PC-9 (cell line): Measurements from ENCODE around the gene RXRG. TPM values are rescaled to one million over a fixed set of nuclear protein-coding genes. Genes with fewer than 3 reads are reported as not detected.

Experiments used
- BruUV-seq: library from RNA; stranded (reverse); fragments of 400-500 nt; replicated peaks from 2 replicates; lab custom pipeline; 2021; lab: Mats Ljungman, UMichigan
- CTCF ChIA-PET: fragments of 300-600 bp; sonication (Branson Sonifier 250); formaldehyde crosslinking; loops from one replicate; lab custom pipeline; 2022; ENCODE audit warnings: antibody characterized with exemption; lab: Charles Lee
- POLR2A ChIA-PET: fragments of 300-600 bp; sonication (Branson Sonifier 250); formaldehyde crosslinking; loops from one replicate; lab custom pipeline; 2022; ENCODE audit warnings: antibody characterized with exemption; ENCODE audit not compliant: unreplicated experiment; lab: Charles Lee
- DNase-seq, 2 experiments: peaks; one replicate each; pipeline versions ENCODE4 v3.0.0 to v3.0.0-alpha.2; 2015 to 2022; ENCODE audit warnings: mixed read lengths in 1 of 2
- H2AFZ ChIP-seq: fragments of 200-600 bp; sonication (generic); 2 replicates; pipeline ENCODE4 v1.8.1; 2017; ENCODE audit warnings: antibody characterized with exemption
- H3F3A ChIP-seq: fragments of 200-600 bp; sonication (generic); 2 replicates; pipeline ENCODE4 v1.8.1; 2017; ENCODE audit warnings: antibody characterized with exemption, mild to moderate bottlenecking, low read depth; ENCODE audit not compliant: insufficient read depth
- H3K27ac ChIP-seq: fragments of 200-600 bp; sonication (generic); 2 replicates; pipeline ENCODE4 v1.6.1; 2016; ENCODE audit warnings: mixed run types
- H3K27me3 ChIP-seq: fragments of 200-600 bp; sonication (generic); 2 replicates; pipeline ENCODE4 v1.6.1; 2016; ENCODE audit warnings: low read depth, mixed run types; ENCODE audit not compliant: insufficient read depth
- H3K36me3 ChIP-seq: fragments of 200-600 bp; sonication (generic); 2 replicates; pipeline ENCODE4 v1.6.1; 2016; ENCODE audit warnings: low read depth, mixed run types
- H3K4me1 ChIP-seq: fragments of 200-600 bp; sonication (generic); replicated peaks from 2 replicates; pipeline ENCODE4 v1.6.1; 2016; ENCODE audit warnings: mixed run types; ENCODE audit not compliant: insufficient read depth
- H3K4me2 ChIP-seq: fragments of 200-600 bp; sonication (generic); 2 replicates; pipeline ENCODE4 v1.6.1; 2017; ENCODE audit warnings: mixed run types
- H3K4me3 ChIP-seq: fragments of 200-600 bp; sonication (generic); 2 replicates; pipeline ENCODE4 v1.6.1; 2016; ENCODE audit warnings: mixed run types
- H3K79me2 ChIP-seq: fragments of 200-600 bp; sonication (generic); 2 replicates; pipeline ENCODE4 v1.6.1; 2017; ENCODE audit warnings: low read depth, mixed run types
- H3K9me2 ChIP-seq: fragments of 200-600 bp; sonication (generic); 2 replicates; pipeline ENCODE4 v1.8.1; 2017; ENCODE audit warnings: mild to moderate bottlenecking; ENCODE audit not compliant: insufficient read depth
- H3K9me3 ChIP-seq: fragments of 200-600 bp; sonication (generic); 2 replicates; pipeline ENCODE4 v1.8.1; 2016; ENCODE audit warnings: low read depth; ENCODE audit not compliant: insufficient read depth
- H4K20me1 ChIP-seq: fragments of 200-600 bp; sonication (generic); 2 replicates; pipeline ENCODE4 v1.8.1; 2017; ENCODE audit not compliant: insufficient read depth
- CTCF ChIP-seq: fragments of 200-600 bp; sonication (generic); conservative IDR thresholded peaks from 2 replicates; pipeline ENCODE4 v1.6.1; 2017; ENCODE audit warnings: mixed run types, antibody characterized with exemption, mild to moderate bottlenecking, moderate library complexity
- EZH2 ChIP-seq: fragments of 200-600 bp; sonication (generic); IDR thresholded peaks from 2 replicates; pipeline ENCODE4 v1.8.0; 2017; ENCODE audit warnings: antibody characterized with exemption, low read depth
- intact Hi-C: fragments of 100-400 bp; cut with micrococcal nuclease; formaldehyde crosslinking; loops from one replicate; pipeline ENCODE4 v1.10.0; 2022; ENCODE audit not compliant: unreplicated experiment
- total RNA-seq: library from RNA; stranded (reverse); gene quantifications from 2 replicates; pipeline ENCODE4 v1.2.3, GENCODE V29; 2021

Gene RXRG
- total RNA-seq, 1 experiment from 2014 or later: not detected

- Histone ChIP-seq H3K4me2 (no peak overlapping the region), H3K9me2 (no peaks in the 10 kb centered on the region), H3F3A (no peaks in the 10 kb centered on the region), H3K79me2 (no peaks in the 10 kb centered on the region), H4K20me1 (no peaks in the 10 kb centered on the region), H3K9me3 (no peaks in the 10 kb centered on the region), H3K27ac (no peak overlapping the region), H3K36me3 (no peaks in the 10 kb centered on the region), H3K27me3 (peaks cover 20% of the 10 kb centered on the region; the same call in 1 of the 2 replicates), H3K4me1 (no peaks in the 10 kb centered on the region), H2AFZ (no peak overlapping the region), H3K4me3 (no peak overlapping the region)
- no peak for TF ChIP-seq EZH2
- TF ChIP-seq CTCF: no peak
- no peak for DNase-seq
- POLR2A ChIA-PET: no interaction called here
- intact Hi-C loops: no loop called here
- no TSS peak for BruUV-seq
- CTCF ChIA-PET: no interaction called here
These were observed 89.6 kb downstream of the RXRG start for GRCh38 chr1:165355139-165355976.

GRCh38 chr1:165354739-165355138, 90.2 kb downstream of the RXRG start:
- Histone ChIP-seq H3K27me3 (peaks cover 22% of the 10 kb centered on the region), H3K4me3 (no peak overlapping the region), H4K20me1 (no peaks in the 10 kb centered on the region), H3K9me2 (no peaks in the 10 kb centered on the region), H3K79me2 (no peaks in the 10 kb centered on the region), H3K4me1 (no peaks in the 10 kb centered on the region), H3K36me3 (no peaks in the 10 kb centered on the region), H2AFZ (no peak overlapping the region), H3K9me3 (no peaks in the 10 kb centered on the region), H3K27ac (no peak overlapping the region), H3K4me2 (no peak overlapping the region), H3F3A (no peaks in the 10 kb centered on the region)
- ChIA-PET POLR2A (no interaction called here), CTCF (no interaction called here)
- TF ChIP-seq EZH2 (no peak), CTCF (no peak)
- intact Hi-C loops: no loop called here
- no peak for DNase-seq
- no TSS peak for BruUV-seq

- Histone ChIP-seq H4K20me1 (no peaks in the 10 kb centered on the region), H3K27ac (no peak overlapping the region), H3K79me2 (no peaks in the 10 kb centered on the region), H3K9me3 (no peaks in the 10 kb centered on the region), H3K27me3 (peaks cover 29% of the 10 kb centered on the region), H3F3A (no peaks in the 10 kb centered on the region), H2AFZ (no peak overlapping the region), H3K36me3 (no peaks in the 10 kb centered on the region), H3K4me3 (no peak overlapping the region), H3K9me2 (no peaks in the 10 kb centered on the region), H3K4me2 (no peak overlapping the region), H3K4me1 (no peaks in the 10 kb centered on the region)
- CTCF ChIA-PET: no interaction called here
- DNase-seq: no peak
- POLR2A ChIA-PET: no interaction called here
- BruUV-seq: no TSS peak
- TF ChIP-seq CTCF (no peak), EZH2 (no peak)
- intact Hi-C loops: no loop called here
These were observed 90.9 kb downstream of the RXRG start for GRCh38 chr1:165353731-165354671.
